Right cardiac atrium (tissue), 5 donors: Measurements from ENCODE around the gene NDUFS7. TPM values are rescaled to one million over a fixed set of nuclear protein-coding genes. Genes with fewer than 3 reads are reported as not detected.

Experiments
- ATAC-seq, 2 donors: fragments of 200-7000 bp; cut with Tn5 transposase; one replicate each; pipeline versions ENCODE4 v1.8.0 to v1.9.1; 2020; ENCODE audit warnings: moderate library complexity in 2 of 2, mild to moderate bottlenecking in 1 of 2
- DNase-seq, 3 donors: peaks; one replicate each; pipeline ENCODE4 v3.0.0-alpha.2; 2020
- H3K27ac ChIP-seq: one replicate; pipeline ENCODE4 v1.5.1; 2013; ENCODE audit warnings: mild to moderate bottlenecking, low read length, control low read depth, moderate library complexity
- H3K27me3 ChIP-seq: one replicate; pipeline ENCODE4 v1.6.1; 2013; ENCODE audit not compliant: control insufficient read depth, insufficient read depth
- H3K4me1 ChIP-seq: one replicate; pipeline ENCODE4 v1.6.1; 2013; ENCODE audit warnings: low read length; ENCODE audit not compliant: control insufficient read depth, insufficient read depth
- H3K4me3 ChIP-seq: one replicate; pipeline ENCODE4 v1.5.1; 2013; ENCODE audit warnings: low read length, control low read depth
- H3K9me3 ChIP-seq: one replicate; pipeline ENCODE4 v1.6.1; 2013; ENCODE audit warnings: low read length; ENCODE audit not compliant: control insufficient read depth
- WGBS: extraction: QIAGEN DNeasy Blood & Tissue Kit; methylation state at CpG from one replicate; pipeline ENCODE4 v1.1.7; 2013; 5-methylcytosine and 5-hydroxymethylcytosine counted together
- intact Hi-C, 4 donors: fragments of 100-400 bp; cut with DNase I; formaldehyde crosslinking; loops; one replicate each; pipeline versions ENCODE4 v1.11.0 to v1.14.0; 2022 to 2023
- polyA plus RNA-seq: library from polyadenylated mRNA; stranded (reverse); fragments of 200-250 nt; gene quantifications from one replicate; pipeline ENCODE4 v1.2.3, GENCODE V29; 2013
- total RNA-seq, 4 donors: library from RNA; stranded (reverse); fragmentation: NEBNext Ultra II Directional; extraction: Animal tissue kit (Norgen Biotek cat#: 25700); gene quantifications; one replicate each; pipeline ENCODE4 v1.2.1, GENCODE V29; 2021
- donor health status: healthy with polysubstance abuse.
- donor health status: DM: no; HTN: yes; CAD: no.
- donor health status: DM: no; HTN: no; CAD: no.
- donor health status: DM: no; HTN: yes; CAD: no; lungs with severe emphysema.
- donor health status: DM: yes; HTN: yes; CAD: no.

Gene NDUFS7
- total and polyA plus RNA-seq, 5 donors, result 209 to 437 (median 281) TPM

GRCh38 chr19:1386945-1387683 is 3.4 kb downstream of the NDUFS7 start:
- intact Hi-C loops, result no loop called here
- DNase-seq, result no peak
- 87% methylated on average over 39 of the region's 39 CpGs for WGBS
- Histone ChIP-seq H3K4me3 (no peak overlapping the region), H3K27ac (no peak overlapping the region), H3K27me3 (no peaks in the 10 kb centered on the region), H3K9me3 (no peaks in the 10 kb centered on the region), H3K4me1 (no peaks in the 10 kb centered on the region)
- ATAC-seq, result no peak

GRCh38 chr19:1387684-1388636 is 4.3 kb downstream of the NDUFS7 start:
- ATAC-seq (peak; percentile 10 to 12), DNase-seq (peak in 2 of 3 donors; percentile 49 to 73)
- H3K27me3 ChIP-seq, result no peaks in the 10 kb centered on the region
- H3K4me3 ChIP-seq, result no peak overlapping the region
- H3K4me1 ChIP-seq, result no peaks in the 10 kb centered on the region
- no peak overlapping the region for H3K27ac ChIP-seq
- intact Hi-C loops, result no loop called here
- H3K9me3 ChIP-seq, result no peaks in the 10 kb centered on the region
- WGBS, result 71% methylated on average over 45 of the region's 45 CpGs

GRCh38 chr19:1388637-1389026 is 4.9 kb downstream of the NDUFS7 start:
- Histone ChIP-seq H3K4me1 (no peaks in the 10 kb centered on the region), H3K9me3 (no peaks in the 10 kb centered on the region), H3K4me3 (no peak overlapping the region), H3K27ac (no peak overlapping the region), H3K27me3 (no peaks in the 10 kb centered on the region)
- no peak for DNase-seq
- intact Hi-C loops, result no loop called here
- WGBS, result 83% methylated on average over 17 of the region's 17 CpGs
- no peak for ATAC-seq

- no peak for DNase-seq
- no peaks in the 10 kb centered on the region for H3K9me3 ChIP-seq
- no peak for ATAC-seq
- H3K27ac ChIP-seq, result no peak overlapping the region
- no peaks in the 10 kb centered on the region for H3K27me3 ChIP-seq
- WGBS, result 90% methylated on average over 39 of the region's 39 CpGs
- intact Hi-C loops, result no loop called here
- no peaks in the 10 kb centered on the region for H3K4me1 ChIP-seq
- H3K4me3 ChIP-seq, result no peak overlapping the region
Measured at GRCh38 chr19:1389033-1389940, 5.6 kb downstream of the NDUFS7 start.

- Histone ChIP-seq H3K4me3 (no peak overlapping the region), H3K9me3 (no peaks in the 10 kb centered on the region), H3K27ac (no peak overlapping the region), H3K27me3 (no peaks in the 10 kb centered on the region), H3K4me1 (no peaks in the 10 kb centered on the region)
- WGBS, result 85% methylated on average over 42 of the region's 42 CpGs
- intact Hi-C loops, result no loop called here
- DNase-seq (no peak), ATAC-seq (no peak)
Measured at GRCh38 chr19:1390890-1391423, 7.2 kb downstream of the NDUFS7 start.

GRCh38 chr19:1392407-1392806 is 8.7 kb downstream of the NDUFS7 start:
- intact Hi-C loops, result no loop called here
- WGBS, result 93% methylated on average over 15 of the region's 15 CpGs
- Histone ChIP-seq H3K4me1 (peaks cover 3% of the 10 kb centered on the region), H3K4me3 (no peak overlapping the region), H3K9me3 (no peaks in the 10 kb centered on the region), H3K27ac (no peak overlapping the region), H3K27me3 (no peaks in the 10 kb centered on the region)
- ATAC-seq, result no peak
- no peak for DNase-seq

- peaks cover 3% of the 10 kb centered on the region for H3K4me1 ChIP-seq
- no peaks in the 10 kb centered on the region for H3K9me3 ChIP-seq
- ATAC-seq (no peak), DNase-seq (no peak)
- intact Hi-C loops, result no loop called here
- no peaks in the 10 kb centered on the region for H3K27me3 ChIP-seq
- no peak overlapping the region for H3K27ac ChIP-seq
- WGBS, result 91% methylated on average over 37 of the region's 37 CpGs
- no peak overlapping the region for H3K4me3 ChIP-seq
Measured at GRCh38 chr19:1392939-1393530, 9.3 kb downstream of the NDUFS7 start.

GRCh38 chr19:1393841-1394240 is 10.1 kb downstream of the NDUFS7 start:
- ATAC-seq, result no peak

GRCh38 chr19:1394252-1395193 is 10.8 kb downstream of the NDUFS7 start:
- WGBS, result 77% methylated on average over 43 of the region's 43 CpGs
- intact Hi-C loops, result no loop called here
- Histone ChIP-seq H3K4me1 (peaks cover 3% of the 10 kb centered on the region), H3K27ac (no peak overlapping the region), H3K9me3 (no peaks in the 10 kb centered on the region), H3K27me3 (no peaks in the 10 kb centered on the region), H3K4me3 (no peak overlapping the region)
- ATAC-seq (peak; percentile 3), DNase-seq (no peak)

More at GRCh38 chr19:1393841-1394240, 10.1 kb downstream of the NDUFS7 start:
- Histone ChIP-seq H3K4me3 (no peak overlapping the region), H3K27me3 (no peaks in the 10 kb centered on the region), H3K9me3 (no peaks in the 10 kb centered on the region), H3K27ac (no peak overlapping the region), H3K4me1 (peaks cover 3% of the 10 kb centered on the region)
- DNase-seq, result no peak
- WGBS, result 90% methylated on average over 17 of the region's 17 CpGs
- intact Hi-C loops, result no loop called here
